ENCODE results near the gene UST. TPM values are rescaled to one million over a fixed set of nuclear protein-coding genes. Genes with fewer than 3 reads are reported as not detected.

The UST gene
- total and polyA plus RNA-seq, 7 experiments from 2014 or later: 0.35 to 2.6 (median 0.46) TPM; not detected in 2

DNA sequence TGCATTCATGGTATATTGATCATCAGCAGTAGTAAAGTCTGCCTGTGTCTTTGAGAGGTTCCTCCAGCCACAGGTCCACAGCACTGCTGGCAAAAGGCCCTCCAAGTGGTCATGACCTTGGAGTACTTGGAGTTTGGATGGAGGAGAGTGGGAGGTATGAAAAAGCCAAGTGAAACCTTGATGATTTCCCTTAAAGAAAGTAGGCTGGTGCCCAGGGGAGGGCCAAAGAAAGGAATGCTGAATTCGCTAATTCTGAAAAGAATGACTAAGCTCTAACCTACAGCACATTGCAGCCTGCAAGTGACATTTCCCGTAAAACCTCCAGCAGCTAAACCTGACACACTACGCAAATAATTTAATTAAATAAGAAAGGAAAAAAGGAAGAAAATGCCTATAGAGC lies 347.3 kb downstream of the UST start:
- intact Hi-C loops (cut with micrococcal nuclease): loop anchor here in 1 of 2 donors (1.0 to 2.0 kb wide), 5 partner anchors 9 to 223 kb away; partner anchors contain the start of gene TAB2

GRCh38 chr6:149094934-149095351 lies 348.1 kb downstream of the UST start:
- H3K27ac ChIP-seq (ENCODE audit: low read depth, low read length): peak overlapping the region; percentile 32
- intact Hi-C loops (cut with micrococcal nuclease): loop anchor here (1.0 to 5.0 kb wide), 7 partner anchors 10 to 222 kb away; partner anchors contain the start of gene TAB2 (in 1 of the 2)
- ATAC-seq (peak; percentile 42), DNase-seq (peak in 2 of 9 donors; percentile 13 to 24)
- CTCF ChIA-PET: interaction anchor here (0.6 to 2.2 kb wide), 7 partner anchors 9 to 433 kb away, joined by 3 to 12 read pairs (median 3); no protein-coding TSS in a partner anchor
- H3K36me3 ChIP-seq (ENCODE audit: control insufficient read depth in 2 of 3, insufficient read depth in 3 of 3, low read length in 3 of 3): no peaks in the 10 kb centered on the region
- H3K27me3 Mint-ChIP-seq: no peaks in the 10 kb centered on the region
- H3K4me3 Mint-ChIP-seq: peak overlapping the region; percentile 21 to 85 (median 65)
- POLR2A ChIA-PET: interaction anchor here (0.8 to 2.2 kb wide), 10 partner anchors 8 to 205 kb away, joined by 3 to 4 read pairs (median 4); no protein-coding TSS in a partner anchor
- H3K27ac Mint-ChIP-seq: peak overlapping the region; percentile 28 to 98 (median 82)
- peak overlapping the region; percentile 31 for H3K4me3 ChIP-seq (ENCODE audit: low read length)
- peaks cover 6 to 46% (median 18%) of the 10 kb centered on the region in 5 donors for H3K36me3 Mint-ChIP-seq
- H3K9me3 Mint-ChIP-seq: peaks cover 8 to 26% (median 18%) of the 10 kb centered on the region in 11 donors
- peaks cover 3 to 20% (median 6%) of the 10 kb centered on the region in 3 experiments for H3K9me3 ChIP-seq (ENCODE audit: control insufficient read depth in 2 of 3, low read length in 3 of 3)
- H3K4me1 ChIP-seq (ENCODE audit: control insufficient read depth in 2 of 2, insufficient read depth in 2 of 2, low read length in 2 of 2): peaks cover 26 to 36% of the 10 kb centered on the region in 2 donors
- H3K4me1 Mint-ChIP-seq: peaks cover 25 to 68% (median 52%) of the 10 kb centered on the region in 7 donors
- no peaks in the 10 kb centered on the region for H3K27me3 ChIP-seq (ENCODE audit: control insufficient read depth in 2 of 2, insufficient read depth in 2 of 2, low read length in 2 of 2)

More for the DNA sequence above, 347.3 kb downstream of the UST start:
- no peak overlapping the region for H3K4me3 ChIP-seq (ENCODE audit: low read length)
- H3K36me3 ChIP-seq (ENCODE audit: control insufficient read depth in 2 of 3, insufficient read depth in 3 of 3, low read length in 3 of 3): no peaks in the 10 kb centered on the region
- Mint-ChIP-seq H3K4me3 (peak overlapping the region; percentile 13 to 85 (median 66)), H3K36me3 (peaks cover 6 to 44% (median 15%) of the 10 kb centered on the region in 5 donors), H3K4me1 (peaks cover 25 to 75% (median 52%) of the 10 kb centered on the region in 7 donors), H3K27me3 (no peaks in the 10 kb centered on the region), H3K9me3 (peaks cover 8 to 20% (median 14%) of the 10 kb centered on the region in 11 donors), H3K27ac (peak overlapping the region; percentile 13 to 98 (median 82))
- peak overlapping the region; percentile 32 for H3K27ac ChIP-seq (ENCODE audit: low read depth, low read length)
- POLR2A ChIA-PET: interaction anchor here (0.8 to 2.2 kb wide), 7 partner anchors 9 to 206 kb away, joined by 3 to 4 read pairs (median 4); no protein-coding TSS in a partner anchor
- no peak for ATAC-seq
- no peaks in the 10 kb centered on the region for H3K27me3 ChIP-seq (ENCODE audit: control insufficient read depth in 2 of 2, insufficient read depth in 2 of 2, low read length in 2 of 2)
- DNase-seq: no peak
- H3K4me1 ChIP-seq (ENCODE audit: control insufficient read depth in 2 of 2, insufficient read depth in 2 of 2, low read length in 2 of 2): peaks cover 26 to 36% of the 10 kb centered on the region in 2 donors
- H3K9me3 ChIP-seq (ENCODE audit: control insufficient read depth in 2 of 3, low read length in 3 of 3): peaks cover 3 to 18% (median 5%) of the 10 kb centered on the region in 3 experiments
- CTCF ChIA-PET: interaction anchor here (0.6 to 2.2 kb wide), 7 partner anchors 9 to 433 kb away, joined by 3 to 12 read pairs (median 3); no protein-coding TSS in a partner anchor

- DNase-seq (no peak), ATAC-seq (peak; percentile 41)
- Mint-ChIP-seq H3K9me3 (peaks cover 8 to 32% (median 22%) of the 10 kb centered on the region in 11 donors), H3K4me3 (peak overlapping the region in 8 of 10 donors; percentile 24 to 79 (median 52)), H3K27me3 (no peaks in the 10 kb centered on the region), H3K36me3 (peaks cover 6 to 46% (median 18%) of the 10 kb centered on the region in 5 donors), H3K4me1 (peaks cover 19 to 65% (median 44%) of the 10 kb centered on the region in 7 donors), H3K27ac (peak overlapping the region in 8 of 9 donors; percentile 19 to 98 (median 76))
- Histone ChIP-seq H3K9me3 (ENCODE audit: control insufficient read depth in 2 of 3, low read length in 3 of 3) (peaks cover 3 to 20% (median 6%) of the 10 kb centered on the region in 3 experiments), H3K27ac (ENCODE audit: low read depth, low read length) (no peak overlapping the region), H3K4me3 (ENCODE audit: low read length) (no peak overlapping the region), H3K4me1 (ENCODE audit: control insufficient read depth in 2 of 2, insufficient read depth in 2 of 2, low read length in 2 of 2) (peaks cover 26 to 33% of the 10 kb centered on the region in 2 donors), H3K27me3 (ENCODE audit: control insufficient read depth in 2 of 2, insufficient read depth in 2 of 2, low read length in 2 of 2) (no peaks in the 10 kb centered on the region), H3K36me3 (ENCODE audit: control insufficient read depth in 2 of 3, insufficient read depth in 3 of 3, low read length in 3 of 3) (no peaks in the 10 kb centered on the region)
- intact Hi-C loops (cut with micrococcal nuclease): loop anchor here (1.0 to 5.0 kb wide), 7 partner anchors 11 to 221 kb away; partner anchors contain the start of gene TAB2 (in 1 of the 2)
- POLR2A ChIA-PET: interaction anchor here (0.8 to 2.2 kb wide), 7 partner anchors 9 to 44 kb away, joined by 3 to 4 read pairs (median 3); no protein-coding TSS in a partner anchor
- CTCF ChIA-PET: interaction anchor here (0.8 to 1.6 kb wide), 3 partner anchors 10 to 135 kb away, joined by 3 to 4 read pairs (median 4); no protein-coding TSS in a partner anchor
Observed at GRCh38 chr6:149095842-149096241, 349.0 kb downstream of the UST start.

DNA sequence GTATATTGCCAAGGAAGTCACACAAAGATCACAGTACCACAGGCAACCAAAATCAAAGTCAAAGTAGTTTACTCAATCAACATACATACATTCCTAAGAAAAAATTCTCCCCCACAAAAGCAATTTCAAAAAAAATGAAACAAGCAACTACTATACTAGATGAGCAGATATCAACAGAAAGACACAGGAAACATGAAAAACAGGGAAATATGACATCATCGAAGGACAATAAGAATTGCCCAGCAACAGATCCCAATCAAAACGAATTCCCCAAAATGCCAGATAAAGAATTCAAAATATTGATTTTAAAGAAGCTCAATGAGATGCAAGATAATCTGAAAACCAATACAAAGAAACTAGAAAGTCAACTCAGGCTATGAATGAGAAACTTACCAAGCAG lies 351.0 kb downstream of the UST start:
- no peak for ATAC-seq
- no peak overlapping the region for H3K4me3 ChIP-seq (ENCODE audit: low read length)
- ChIA-PET CTCF (interaction anchor here (0.6 to 0.7 kb wide), 2 partner anchors 8 to 334 kb away, joined by 3 read pairs; no protein-coding TSS in a partner anchor), POLR2A (interaction anchor here (1.1 kb wide), 1 partner anchor 45 kb away, joined by 3 read pairs; no protein-coding TSS in a partner anchor)
- Mint-ChIP-seq H3K9me3 (peaks cover 9 to 42% (median 23%) of the 10 kb centered on the region in 11 donors), H3K27me3 (no peaks in the 10 kb centered on the region), H3K36me3 (peaks cover 6 to 59% (median 18%) of the 10 kb centered on the region in 5 donors), H3K27ac (peak overlapping the region in 4 of 9 donors; percentile 10 to 98 (median 83)), H3K4me3 (peak overlapping the region in 1 of 10 donors; percentile 3), H3K4me1 (peaks cover 20 to 60% (median 38%) of the 10 kb centered on the region in 7 donors)
- DNase-seq: no peak
- peaks cover 3 to 20% (median 6%) of the 10 kb centered on the region in 3 experiments for H3K9me3 ChIP-seq (ENCODE audit: control insufficient read depth in 2 of 3, low read length in 3 of 3)
- intact Hi-C loops (cut with micrococcal nuclease): loop anchor here in 1 of 2 donors (5.0 kb wide), 1 partner anchor 130 kb away; no protein-coding TSS in a partner anchor
- no peak overlapping the region for H3K27ac ChIP-seq (ENCODE audit: low read depth, low read length)
- no peaks in the 10 kb centered on the region for H3K27me3 ChIP-seq (ENCODE audit: control insufficient read depth in 2 of 2, insufficient read depth in 2 of 2, low read length in 2 of 2)
- H3K36me3 ChIP-seq (ENCODE audit: control insufficient read depth in 2 of 3, insufficient read depth in 3 of 3, low read length in 3 of 3): no peaks in the 10 kb centered on the region
- H3K4me1 ChIP-seq (ENCODE audit: control insufficient read depth in 2 of 2, insufficient read depth in 2 of 2, low read length in 2 of 2): peaks cover 26 to 33% of the 10 kb centered on the region in 2 donors

DNA sequence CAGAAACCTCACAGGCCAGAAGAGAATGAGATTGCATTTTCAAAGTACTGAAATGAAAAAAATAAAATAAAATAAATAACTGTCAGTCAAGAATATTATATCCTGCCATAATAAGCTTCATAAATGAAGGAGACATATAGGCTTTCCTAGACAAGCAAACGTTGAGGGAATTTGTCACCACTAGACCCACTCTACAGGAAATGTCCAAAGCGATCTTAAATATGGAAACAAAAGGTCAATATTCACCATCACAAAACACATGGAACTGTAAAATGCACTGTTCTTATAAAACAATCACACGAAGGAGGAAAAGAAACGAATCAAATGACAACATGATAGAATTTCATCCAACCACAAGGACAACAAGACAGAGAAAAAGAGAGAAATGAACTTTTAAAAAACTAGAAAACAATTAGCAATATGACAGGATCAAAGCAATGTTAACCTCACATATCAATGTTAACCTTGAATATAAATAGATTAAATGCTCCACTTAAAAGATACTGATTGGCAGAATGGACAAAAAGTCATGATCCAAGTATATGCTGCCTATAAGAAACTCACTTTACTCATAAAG lies 352.0 kb downstream of the UST start:
- ATAC-seq: no peak
- H3K27ac ChIP-seq (ENCODE audit: low read depth, low read length): no peak overlapping the region
- no peak for DNase-seq
- H3K4me1 ChIP-seq (ENCODE audit: control insufficient read depth in 2 of 2, insufficient read depth in 2 of 2, low read length in 2 of 2): peaks cover 23 to 24% of the 10 kb centered on the region in 2 donors
- H3K4me1 Mint-ChIP-seq: peaks cover 18 to 52% (median 32%) of the 10 kb centered on the region in 7 donors
- ChIA-PET POLR2A (no interaction called here), CTCF (no interaction called here)
- H3K27me3 Mint-ChIP-seq: no peaks in the 10 kb centered on the region
- H3K27ac Mint-ChIP-seq: peak overlapping the region in 2 of 9 donors; percentile 14 to 50
- peaks cover 9 to 46% (median 23%) of the 10 kb centered on the region in 11 donors for H3K9me3 Mint-ChIP-seq
- no peaks in the 10 kb centered on the region for H3K27me3 ChIP-seq (ENCODE audit: control insufficient read depth in 2 of 2, insufficient read depth in 2 of 2, low read length in 2 of 2)
- peak overlapping the region in 2 of 10 donors; percentile 6 to 56 for H3K4me3 Mint-ChIP-seq
- H3K4me3 ChIP-seq (ENCODE audit: low read length): no peak overlapping the region
- no peaks in the 10 kb centered on the region for H3K36me3 ChIP-seq (ENCODE audit: control insufficient read depth in 2 of 3, insufficient read depth in 3 of 3, low read length in 3 of 3)
- intact Hi-C loops (cut with micrococcal nuclease): loop anchor here in 1 of 2 donors (5.0 kb wide), 1 partner anchor 129 kb away; no protein-coding TSS in a partner anchor
- H3K9me3 ChIP-seq (ENCODE audit: control insufficient read depth in 2 of 3, low read length in 3 of 3): peaks cover 3 to 20% (median 6%) of the 10 kb centered on the region in 3 experiments
- H3K36me3 Mint-ChIP-seq: peaks cover 6 to 68% (median 18%) of the 10 kb centered on the region in 5 donors

GRCh38 chr6:149102324-149102723 lies 355.5 kb downstream of the UST start:
- no peak overlapping the region for H3K27ac ChIP-seq (ENCODE audit: low read depth, low read length)
- no peaks in the 10 kb centered on the region for H3K36me3 ChIP-seq (ENCODE audit: control insufficient read depth in 2 of 3, insufficient read depth in 3 of 3, low read length in 3 of 3)
- no peak for DNase-seq
- no peak for ATAC-seq
- Mint-ChIP-seq H3K4me3 (no peak overlapping the region), H3K27ac (peak overlapping the region in 1 of 9 donors; percentile 69), H3K36me3 (peaks cover 6 to 80% (median 18%) of the 10 kb centered on the region in 5 donors), H3K4me1 (peaks cover 0 to 26% (median 8%) of the 10 kb centered on the region in 7 donors), H3K9me3 (peaks cover 11 to 61% (median 23%) of the 10 kb centered on the region in 11 donors), H3K27me3 (no peaks in the 10 kb centered on the region)
- H3K4me3 ChIP-seq (ENCODE audit: low read length): no peak overlapping the region
- ChIA-PET CTCF (no interaction called here), POLR2A (no interaction called here)
- peaks cover 3 to 18% (median 6%) of the 10 kb centered on the region in 3 experiments for H3K9me3 ChIP-seq (ENCODE audit: control insufficient read depth in 2 of 3, low read length in 3 of 3)
- intact Hi-C loops (cut with micrococcal nuclease): no loop called here
- no peaks in the 10 kb centered on the region for H3K27me3 ChIP-seq (ENCODE audit: control insufficient read depth in 2 of 2, insufficient read depth in 2 of 2, low read length in 2 of 2)
- H3K4me1 ChIP-seq (ENCODE audit: control insufficient read depth in 2 of 2, insufficient read depth in 2 of 2, low read length in 2 of 2): no peaks in the 10 kb centered on the region
